Heart left ventricle (tissue), 13 donors: ENCODE data around the gene SSUH2.

Experiments used
- CTCF ChIP-seq, 12 donors: fragments of 200-600 bp; sonication (generic) in 4 of 12; IDR thresholded peaks; one replicate each; pipeline versions ENCODE4 v1.5.0 to v1.8.0; 2018 to 2022; ENCODE audit warnings: antibody characterized with exemption in 12 of 12, mild to moderate bottlenecking in 5 of 12
- POLR2A ChIP-seq, 2 donors: fragments of 450-650 bp; IDR thresholded peaks; one replicate each; pipeline ENCODE4 v1.6.1; 2017; ENCODE audit warnings: antibody characterized with exemption in 2 of 2, mild to moderate bottlenecking in 2 of 2, moderate library complexity in 2 of 2
- donor health status: ischemic (EF 13 %, LVEDD 7.1; RV severe dilation, severe dysfunction).
- donor health status: DM: no; HTN: yes; CAD: no.
- donor health status: DM: no; HTN: no; CAD: no.
- donor health status: ischemic (EF 25% LVEDD 6.9; RV normal size, moderate dysfunction).
- donor health status: ischemic (EF 25% LVEDD 5.7; RV mildly dilated, moderate dysfunction).
- donor health status: ischemic (EF 35%, LVEDD 5.7; RV mildly dilated, moderate dysfunction).
- donor health status: nonischemic (EF 11% LVEDD 7.7; RV severe dilation, severe dysfunction).
- donor health status: DM: yes; HTN: yes; CAD: no.
- donor health status: PGD.
- donor health status: ischemic (EF 29% LVEDD 5.4; RV normal size, mild dysfunction).
- donor health status: nonischemic (EF 23%, LVEDD 6.1; RV moderate dilation, normal function).

- TF ChIP-seq CTCF (IDR thresholded peaks at IDR 0.05), result no peak
- no peak for TF ChIP-seq POLR2A (IDR thresholded peaks at IDR 0.05)
These were observed 5.5 kb downstream of the SSUH2 start for GRCh38 chr3:8638994-8639658.
